OCI-LY1 (cell line): ENCODE measurements around the gene THEM4.

Source experiments
- EZH2 ChIP-seq: fragments of 200-600 bp; sonication (generic), shearing (Covaris generic); IDR thresholded peaks from 2 replicates; pipeline ENCODE4 v1.8.0; 2017; ENCODE audit warnings: borderline replicate concordance, mixed run types, mild to moderate bottlenecking, antibody characterized with exemption, low read length, moderate library complexity, mixed read lengths
- TF ChIP-seq, protein P1 (sequence below): fragments of 200-600 bp; sonication (generic), shearing (Covaris generic); IDR thresholded peaks from 2 replicates; pipeline ENCODE4 v1.5.1; 2017; ENCODE audit warnings: mild to moderate bottlenecking, antibody characterized with exemption, low read length, moderate library complexity, mixed read lengths

DNA sequence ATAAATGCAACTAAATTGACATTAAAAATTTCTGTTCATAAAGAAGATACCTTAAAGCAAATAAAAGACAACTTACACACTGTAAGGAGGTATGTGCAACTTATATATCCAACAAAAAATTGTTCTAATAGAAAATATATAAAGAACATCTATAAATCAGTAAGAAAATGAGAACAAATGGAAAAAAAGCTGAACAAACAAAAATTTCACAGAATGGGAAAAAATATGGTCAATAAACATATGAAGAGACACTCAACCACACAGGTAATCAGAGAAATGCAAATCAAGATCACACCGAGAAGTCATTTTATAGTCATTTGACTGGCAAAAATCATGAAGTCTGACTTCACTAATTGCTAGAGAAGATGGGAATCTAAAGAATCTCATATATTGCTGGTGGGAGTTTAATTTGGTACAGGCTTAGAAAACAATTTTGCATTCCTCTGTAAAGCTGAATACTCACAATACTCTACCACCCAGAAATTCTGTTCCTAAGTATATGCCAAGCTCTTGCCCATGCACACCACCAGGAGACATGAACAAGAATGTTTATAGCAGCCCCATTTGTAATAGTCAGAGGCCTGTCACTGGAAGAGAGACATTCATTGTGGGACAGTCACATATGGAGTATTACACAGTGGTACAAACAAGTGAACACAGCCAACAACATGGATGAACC is 33.8 kb downstream of the THEM4 start:
- TF ChIP-seq EZH2, result no peak
- TF ChIP-seq, protein P1, sequence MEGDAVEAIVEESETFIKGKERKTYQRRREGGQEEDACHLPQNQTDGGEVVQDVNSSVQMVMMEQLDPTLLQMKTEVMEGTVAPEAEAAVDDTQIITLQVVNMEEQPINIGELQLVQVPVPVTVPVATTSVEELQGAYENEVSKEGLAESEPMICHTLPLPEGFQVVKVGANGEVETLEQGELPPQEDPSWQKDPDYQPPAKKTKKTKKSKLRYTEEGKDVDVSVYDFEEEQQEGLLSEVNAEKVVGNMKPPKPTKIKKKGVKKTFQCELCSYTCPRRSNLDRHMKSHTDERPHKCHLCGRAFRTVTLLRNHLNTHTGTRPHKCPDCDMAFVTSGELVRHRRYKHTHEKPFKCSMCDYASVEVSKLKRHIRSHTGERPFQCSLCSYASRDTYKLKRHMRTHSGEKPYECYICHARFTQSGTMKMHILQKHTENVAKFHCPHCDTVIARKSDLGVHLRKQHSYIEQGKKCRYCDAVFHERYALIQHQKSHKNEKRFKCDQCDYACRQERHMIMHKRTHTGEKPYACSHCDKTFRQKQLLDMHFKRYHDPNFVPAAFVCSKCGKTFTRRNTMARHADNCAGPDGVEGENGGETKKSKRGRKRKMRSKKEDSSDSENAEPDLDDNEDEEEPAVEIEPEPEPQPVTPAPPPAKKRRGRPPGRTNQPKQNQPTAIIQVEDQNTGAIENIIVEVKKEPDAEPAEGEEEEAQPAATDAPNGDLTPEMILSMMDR, result no peak
